Activated gamma-delta T cell treated with Interleukin-2 at 50 U/mL for 16 hours (primary cell): ENCODE measurements around the gene FSTL5.

Experiments
- DNase-seq: peaks from one replicate; pipeline ENCODE4 v3.0.0-alpha.2; 2020

FSTL5 gene

GRCh38 chr4:162102713-162103112, 61.1 kb downstream of the FSTL5 start:
- DNase-seq: no peak

GRCh38 chr4:162101337-162101736, 62.5 kb downstream of the FSTL5 start:
- DNase-seq: no peak

- no peak for DNase-seq
These were observed 88.1 kb downstream of the FSTL5 start for GRCh38 chr4:162075726-162076125.

- no peak for DNase-seq
These were observed 102.6 kb downstream of the FSTL5 start for GRCh38 chr4:162061214-162061613.

GRCh38 chr4:162059656-162060055, 104.1 kb downstream of the FSTL5 start:
- DNase-seq: no peak

GRCh38 chr4:162056990-162057389, 106.8 kb downstream of the FSTL5 start:
- no peak for DNase-seq

GRCh38 chr4:162046135-162046534, 117.7 kb downstream of the FSTL5 start:
- DNase-seq: no peak

- DNase-seq: no peak
These were observed 125.7 kb downstream of the FSTL5 start for GRCh38 chr4:162038112-162038511.

GRCh38 chr4:162017863-162018262, 145.9 kb downstream of the FSTL5 start:
- DNase-seq: no peak

- no peak for DNase-seq
These were observed 146.8 kb downstream of the FSTL5 start for GRCh38 chr4:162016991-162017390.

- no peak for DNase-seq
These were observed 147.6 kb downstream of the FSTL5 start for GRCh38 chr4:162016219-162016618.

- no peak for DNase-seq
These were observed 148.7 kb downstream of the FSTL5 start for GRCh38 chr4:162015090-162015489.

GRCh38 chr4:162011089-162011488, 152.7 kb downstream of the FSTL5 start:
- no peak for DNase-seq

GRCh38 chr4:162010362-162010761, 153.4 kb downstream of the FSTL5 start:
- no peak for DNase-seq

GRCh38 chr4:161992317-161992716, 171.5 kb downstream of the FSTL5 start:
- DNase-seq: no peak

GRCh38 chr4:161991811-161992210, 172.0 kb downstream of the FSTL5 start:
- DNase-seq: no peak

- DNase-seq: no peak
These were observed 173.1 kb downstream of the FSTL5 start for GRCh38 chr4:161990721-161991120.

GRCh38 chr4:161988946-161989345, 174.9 kb downstream of the FSTL5 start:
- no peak for DNase-seq

GRCh38 chr4:161987611-161988010, 176.2 kb downstream of the FSTL5 start:
- DNase-seq: no peak

GRCh38 chr4:161952382-161952781, 211.4 kb downstream of the FSTL5 start:
- no peak for DNase-seq

GRCh38 chr4:161949946-161950725, 213.7 kb downstream of the FSTL5 start:
- no peak for DNase-seq

- DNase-seq: no peak
These were observed 215.6 kb downstream of the FSTL5 start for GRCh38 chr4:161948026-161948770.

- DNase-seq: no peak
These were observed 226.2 kb downstream of the FSTL5 start for GRCh38 chr4:161937596-161937995.
